G401 (cell line): Measurements from ENCODE around the gene ZBTB8A. TPM values are rescaled to one million over a fixed set of nuclear protein-coding genes. Genes with fewer than 3 reads are reported as not detected.
"Not testable (repeated sequence)": the region's sequence is repeated elsewhere in the genome, so short reads cannot be mapped to it uniquely, and the experiment has no call there.

ENCODE experiments used
- DNase-seq: peaks from one replicate; pipeline ENCODE4 v3.0.0-alpha.2; 2015; ENCODE audit warnings: low spot score
- in situ Hi-C: cut with HindIII; loops from 2 replicates; pipeline ENCODE4 v1.10.0; 2016; ENCODE audit warnings: low sequenced_read_pairs, mixed read lengths
- total RNA-seq: library from RNA; depleted of rRNA; stranded (reverse); fragments of >200 nt; shearing (Covaris generic); gene quantifications from 2 replicates; pipeline ENCODE4 v1.2.3, GENCODE V29; 2014

The ZBTB8A gene
- total RNA-seq, 1 experiment from 2014 or later, result 12.0 TPM

DNA sequence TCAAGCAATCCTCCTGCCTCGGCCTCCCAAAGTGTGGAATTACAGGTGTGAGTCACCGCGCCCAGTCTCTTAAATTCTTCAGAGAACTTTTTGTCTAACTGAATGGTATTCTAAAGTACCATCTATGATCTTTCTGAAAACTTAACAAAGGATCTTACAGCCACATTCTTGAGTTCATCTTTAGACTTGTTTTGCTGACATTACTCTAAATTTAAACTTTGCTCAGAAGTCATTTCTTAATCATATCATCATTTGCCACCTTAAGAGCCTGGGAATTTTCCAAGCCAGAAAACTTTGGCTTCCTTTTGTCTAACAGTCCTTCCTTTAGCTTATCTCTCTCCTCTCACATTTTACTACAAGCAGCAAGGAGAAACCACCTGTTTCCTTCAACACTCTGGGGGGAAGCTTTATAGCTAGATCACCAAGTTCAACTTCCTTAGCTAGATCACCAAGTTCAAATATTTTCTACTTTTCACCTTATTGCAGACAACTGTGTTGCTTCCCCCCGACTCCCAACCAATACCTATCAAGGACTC, 5.4 kb upstream of the ZBTB8A start:
- DNase-seq, result no peak
- in situ Hi-C loops, result no loop called here

DNA sequence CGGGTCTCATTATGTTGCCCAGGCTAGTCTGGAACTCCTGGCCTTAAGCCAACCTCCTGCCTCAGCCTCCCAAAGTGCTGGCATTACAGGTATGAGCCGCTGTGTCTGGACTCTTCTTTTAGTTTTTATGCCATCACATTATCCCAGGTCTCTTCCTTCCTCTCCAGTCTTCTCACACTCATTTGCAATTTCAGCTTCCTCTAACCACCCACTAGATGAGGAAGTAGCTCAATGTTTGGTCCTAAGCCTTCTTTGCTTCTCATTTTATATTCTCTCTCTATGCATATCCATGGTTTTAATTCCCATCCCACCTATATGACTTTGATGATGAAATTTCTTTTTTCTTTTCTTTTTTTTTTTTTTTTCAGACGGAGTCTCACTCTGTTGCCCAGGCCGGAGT, 3.1 kb upstream of the ZBTB8A start:
- DNase-seq, result no peak

DNA sequence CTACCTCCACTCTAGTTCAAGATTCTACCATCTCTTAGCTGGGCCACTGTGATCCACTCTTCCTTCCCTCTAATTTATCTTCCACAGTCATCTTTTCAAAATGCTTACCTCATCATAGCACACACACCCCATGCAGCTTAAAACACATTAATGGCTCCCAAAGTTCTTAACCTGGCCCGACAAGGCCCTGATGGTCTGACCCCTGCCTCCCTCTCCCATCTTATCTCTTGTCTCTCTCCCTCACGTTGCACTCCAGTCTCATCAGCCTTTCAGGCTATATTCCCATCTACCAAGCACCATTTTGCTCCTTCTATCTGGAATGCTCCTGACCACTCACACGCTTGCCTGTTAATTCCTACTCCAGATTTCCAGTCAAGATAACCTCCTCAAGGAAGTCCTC, 2.5 kb upstream of the ZBTB8A start:
- DNase-seq, result no peak
- in situ Hi-C loops, result no loop called here

More for the DNA sequence above, 3.1 kb upstream of the ZBTB8A start:
- in situ Hi-C loops, result no loop called here

DNA sequence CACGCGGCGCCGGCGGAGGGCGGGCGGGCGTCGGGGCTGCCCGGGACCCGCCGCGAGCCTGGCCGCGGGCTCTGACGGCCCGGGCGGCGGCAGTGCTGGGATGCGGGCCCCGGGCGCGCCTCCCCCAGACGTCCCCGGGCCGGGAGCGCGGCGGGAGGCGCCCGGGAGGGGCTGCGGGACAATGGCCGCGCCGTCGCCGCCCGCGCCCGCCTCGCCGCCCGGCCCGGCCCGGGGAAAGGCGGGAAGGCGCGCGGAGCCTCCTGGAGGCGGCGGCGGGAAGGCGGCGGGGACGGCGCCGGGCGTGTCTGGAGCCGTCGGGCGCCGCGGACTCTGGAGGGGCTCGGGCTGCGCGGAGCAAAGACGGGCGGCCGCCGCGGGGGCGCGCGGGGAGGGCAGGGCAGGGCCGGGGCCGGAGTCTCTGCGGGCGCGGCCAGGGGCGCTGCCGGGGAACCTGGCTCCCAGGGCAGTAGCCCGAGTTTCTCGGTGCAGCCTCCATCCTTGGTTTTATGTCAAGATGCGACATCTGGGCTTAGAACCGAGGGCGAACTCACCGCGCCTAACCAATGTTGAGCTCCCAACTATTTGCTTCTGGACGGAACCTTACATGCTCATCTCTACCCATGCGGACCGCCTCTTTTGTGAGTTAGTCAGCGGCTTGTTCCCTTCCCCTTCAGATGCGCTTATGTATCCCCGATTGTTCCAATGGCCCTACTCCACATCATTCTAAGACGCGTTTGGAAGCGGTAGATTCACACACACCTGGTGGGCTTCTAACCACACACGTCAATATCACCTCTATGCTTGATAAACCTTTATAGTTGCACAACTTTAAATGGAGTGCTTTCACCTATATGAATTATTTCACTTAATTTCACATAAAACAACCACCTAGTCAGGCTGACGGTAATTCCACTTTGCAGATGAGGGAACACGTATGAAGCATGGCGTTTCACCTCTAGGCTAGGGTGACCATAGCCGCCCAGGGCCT, 651 bp downstream of the ZBTB8A start:
- peak; percentile 55 for DNase-seq
- in situ Hi-C loops, result no loop called here

DNA sequence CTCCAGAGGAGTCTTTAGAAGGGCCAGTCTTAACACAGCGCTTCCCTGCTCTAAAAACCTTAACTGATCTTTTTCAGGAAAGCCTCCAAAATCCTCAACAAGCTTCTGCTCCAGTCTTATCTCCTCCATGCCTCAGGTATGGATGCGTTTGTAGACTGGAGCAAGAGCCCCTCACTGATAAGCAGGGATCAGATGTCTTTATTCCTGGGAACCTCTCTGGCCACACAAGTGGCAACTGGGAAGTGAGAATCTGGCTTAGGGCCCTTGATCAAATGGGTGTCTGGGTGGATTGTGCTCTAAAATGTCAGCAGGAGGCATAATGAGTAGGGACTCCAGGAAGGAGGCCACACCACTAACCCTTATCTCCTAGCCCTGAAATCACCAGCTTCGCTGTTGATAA, 1.4 kb downstream of the ZBTB8A start:
- no peak for DNase-seq
- in situ Hi-C loops, result no loop called here

DNA sequence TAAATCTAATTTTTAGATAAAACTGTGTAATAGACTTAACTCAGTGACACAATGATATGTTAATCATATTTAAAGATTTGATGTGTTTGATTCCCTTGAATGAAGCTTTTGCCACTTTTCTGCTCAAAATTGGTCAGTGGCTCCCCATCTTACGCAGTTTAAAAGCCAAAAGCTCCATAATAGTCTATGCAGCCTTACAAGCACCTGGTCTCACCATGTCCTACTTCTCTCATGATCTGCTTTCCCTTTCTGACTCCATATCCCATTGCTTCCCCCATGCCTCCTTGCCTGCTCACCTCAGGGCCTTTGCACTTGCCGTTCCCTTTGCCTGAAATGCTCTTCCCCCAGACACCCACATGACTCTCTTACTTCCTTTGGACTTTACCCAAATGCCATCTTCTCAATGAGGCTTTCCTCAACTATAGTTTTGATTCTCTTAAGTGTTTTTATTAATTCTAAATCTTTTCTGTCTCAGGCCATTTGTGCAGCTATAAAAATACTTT, 1.9 kb downstream of the ZBTB8A start:
- in situ Hi-C loops, result no loop called here
- DNase-seq, result no peak

DNA sequence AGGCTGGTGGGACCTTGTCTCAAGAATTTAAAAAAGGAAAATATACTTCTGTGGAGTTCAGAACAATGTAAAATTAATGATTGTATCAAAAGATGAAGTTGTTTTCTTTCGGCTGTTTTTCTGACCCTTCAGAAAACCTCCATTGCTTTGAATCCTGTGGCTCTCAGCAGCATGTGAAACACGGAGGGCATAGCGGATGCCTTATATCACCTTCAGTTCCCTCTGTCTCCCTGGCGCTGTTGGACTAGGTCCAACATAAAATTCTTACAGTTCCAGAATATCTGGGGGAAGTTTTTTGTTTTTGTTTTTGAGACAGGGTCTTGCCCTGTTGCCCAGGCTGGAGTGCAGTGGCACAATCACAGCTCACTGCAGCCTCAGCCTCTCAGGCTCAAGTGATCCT, 7.4 kb downstream of the ZBTB8A start:
- DNase-seq, result no peak
- in situ Hi-C loops, result no loop called here

DNA sequence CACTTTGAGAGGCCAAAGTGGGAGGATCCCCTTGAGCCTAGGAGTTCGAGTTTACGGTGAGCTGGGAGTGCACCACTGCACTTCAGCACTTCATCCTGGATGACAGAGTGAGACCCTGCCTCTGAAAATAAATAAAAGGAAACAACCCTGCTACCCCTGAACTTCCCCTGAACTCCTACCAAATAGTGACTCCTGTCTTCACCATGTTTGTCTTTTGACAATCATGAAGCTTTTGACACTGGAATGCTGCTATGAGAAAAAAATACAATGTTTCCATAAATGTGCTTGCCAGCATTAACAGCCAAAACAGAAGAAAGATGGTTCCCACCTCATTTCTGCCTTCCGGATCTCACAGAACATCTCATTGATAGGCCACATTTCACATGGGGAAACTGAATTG, 10.4 kb downstream of the ZBTB8A start:
- no peak for DNase-seq
- in situ Hi-C loops, result no loop called here

DNA sequence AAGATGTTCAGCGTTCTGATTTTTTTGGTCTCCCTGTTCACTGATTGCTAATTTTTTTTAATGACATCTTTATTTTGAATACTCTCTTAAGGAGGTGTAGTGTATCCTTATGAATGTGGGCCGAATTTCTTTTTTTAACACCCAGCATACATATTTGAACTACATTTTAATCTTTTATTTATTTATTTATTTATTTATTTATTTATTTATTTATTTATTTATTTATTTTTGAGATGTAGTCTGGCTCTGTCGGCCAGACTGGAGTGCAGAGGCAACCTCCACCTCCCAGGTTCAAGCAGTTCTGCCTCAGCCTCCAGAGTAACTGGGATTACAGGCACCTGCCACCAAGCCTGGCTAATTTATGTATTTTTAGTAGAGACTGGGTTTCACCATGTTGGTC, 15.1 kb downstream of the ZBTB8A start:
- in situ Hi-C loops, result no loop called here
- DNase-seq, result no peak

DNA sequence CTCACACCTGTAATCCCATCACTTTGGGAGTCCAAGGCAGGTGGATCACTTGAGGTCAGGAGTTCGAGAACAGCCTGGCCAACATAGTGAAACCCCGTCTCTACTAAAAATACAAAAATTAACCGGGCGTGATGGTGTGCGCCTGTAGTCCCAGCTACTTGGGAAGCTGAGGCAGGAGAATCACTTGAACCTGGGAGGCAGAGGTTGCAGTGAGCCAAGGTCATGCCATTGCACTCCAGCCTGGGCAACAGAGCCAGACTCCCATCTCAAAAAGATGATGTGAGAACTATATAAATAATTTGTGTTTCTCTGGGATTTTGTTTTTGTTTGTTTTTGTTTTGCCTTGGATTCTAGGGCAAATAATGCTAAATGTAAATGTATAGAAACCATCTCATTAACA, 17.8 kb downstream of the ZBTB8A start:
- in situ Hi-C loops, DNase-seq: not testable (repeated sequence)

DNA sequence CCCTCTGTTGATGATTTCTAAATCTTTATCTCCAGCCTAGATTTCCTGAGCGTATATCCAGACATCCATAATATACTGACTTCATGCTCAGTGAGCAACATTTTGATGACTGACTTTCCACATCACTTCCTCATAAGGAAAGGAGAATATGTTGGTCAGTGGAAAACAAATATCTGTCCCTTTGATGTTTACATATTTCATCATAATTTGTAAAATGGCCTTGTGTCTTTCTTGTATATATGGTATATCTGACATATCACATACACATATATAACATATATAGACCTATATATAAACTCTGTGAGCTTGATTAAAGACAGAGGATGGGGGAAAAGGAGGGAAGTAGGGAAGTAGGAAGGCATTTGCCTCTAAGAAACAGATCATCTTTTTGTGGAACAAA, 18.6 kb downstream of the ZBTB8A start:
- DNase-seq, result no peak
- in situ Hi-C loops, result no loop called here

DNA sequence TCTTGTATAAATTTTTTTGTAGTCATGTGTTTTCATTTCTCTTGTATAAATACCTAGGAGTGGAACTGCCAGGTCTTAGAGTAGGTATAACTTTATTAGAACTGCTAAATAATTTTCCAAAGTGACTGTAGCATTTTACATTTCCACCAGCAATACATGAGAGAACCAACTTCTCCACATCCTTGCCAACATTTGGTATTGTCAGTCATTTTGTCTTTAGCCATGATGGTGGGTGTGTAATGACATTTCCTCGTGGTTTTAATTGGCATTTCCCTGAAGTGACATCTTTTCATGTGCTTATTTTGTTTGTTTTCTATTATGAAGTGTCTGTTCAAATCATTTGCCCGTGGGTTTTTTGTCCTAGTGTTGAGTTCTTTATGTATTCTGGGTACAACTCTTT, 29.7 kb downstream of the ZBTB8A start:
- no peak for DNase-seq
- in situ Hi-C loops, result no loop called here

DNA sequence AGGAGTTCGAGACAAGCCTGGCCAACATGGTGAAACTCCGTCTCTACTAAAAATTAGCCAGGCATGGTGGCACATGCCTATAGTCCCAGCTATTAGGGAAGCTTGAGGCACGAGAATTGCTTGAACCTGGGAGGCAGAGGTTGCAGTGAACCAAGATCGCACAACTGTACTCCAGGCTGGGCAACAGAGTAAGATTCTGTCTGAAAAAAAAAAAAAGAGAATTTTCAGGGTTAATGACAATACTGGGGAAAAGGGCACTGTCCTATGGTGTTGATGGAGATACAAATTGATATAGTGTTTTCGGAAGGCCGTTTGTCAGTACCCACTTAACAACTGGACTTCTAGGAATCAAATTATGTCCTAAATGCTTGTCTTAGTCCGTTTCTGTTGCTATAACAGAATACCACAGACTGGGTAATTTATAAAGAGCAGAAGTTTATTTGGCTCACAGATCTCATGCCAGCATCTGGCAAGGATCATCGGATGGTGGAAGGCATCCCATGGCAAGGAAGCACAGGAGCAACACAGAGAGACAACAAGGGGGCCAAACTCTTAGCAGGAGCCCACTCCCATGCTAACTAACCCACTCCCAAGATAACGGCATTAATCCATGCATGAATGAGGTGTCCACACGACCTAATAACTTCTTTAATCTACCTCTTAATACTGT, 41.3 kb downstream of the ZBTB8A start:
- in situ Hi-C loops, result no loop called here
- no peak for DNase-seq

DNA sequence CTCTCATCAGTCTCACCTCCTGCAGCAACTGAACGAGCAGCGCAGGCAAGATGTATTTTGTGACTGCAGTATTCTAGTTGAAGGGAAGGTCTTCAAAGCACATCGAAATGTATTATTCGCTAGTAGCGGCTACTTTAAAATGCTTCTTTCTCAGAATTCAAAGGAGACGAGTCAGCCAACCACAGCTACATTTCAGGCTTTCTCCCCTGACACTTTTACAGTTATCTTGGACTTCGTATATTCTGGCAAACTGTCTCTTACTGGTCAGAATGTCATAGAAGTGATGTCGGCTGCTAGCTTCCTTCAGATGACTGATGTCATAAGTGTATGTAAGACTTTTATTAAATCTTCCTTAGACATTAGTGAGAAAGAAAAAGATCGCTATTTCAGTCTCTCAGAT, 53.7 kb downstream of the ZBTB8A start:
- DNase-seq, result no peak
- in situ Hi-C loops, result no loop called here

DNA sequence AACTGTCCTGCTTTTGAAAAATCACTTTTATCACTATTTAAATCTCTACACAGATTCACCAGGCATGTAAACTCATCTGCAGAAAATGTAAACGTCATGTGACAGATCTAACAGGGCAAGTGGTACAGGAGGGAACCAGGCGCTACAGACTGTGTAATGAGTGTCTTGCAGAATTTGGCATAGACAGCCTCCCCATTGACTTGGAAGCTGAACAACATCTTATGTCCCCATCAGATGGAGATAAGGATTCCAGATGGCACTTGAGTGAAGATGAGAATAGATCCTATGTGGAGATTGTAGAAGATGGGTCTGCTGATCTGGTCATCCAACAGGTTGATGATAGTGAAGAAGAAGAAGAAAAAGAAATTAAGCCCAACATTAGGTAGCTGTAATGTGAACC, 60.8 kb downstream of the ZBTB8A start:
- peak; percentile 8 for DNase-seq

DNA sequence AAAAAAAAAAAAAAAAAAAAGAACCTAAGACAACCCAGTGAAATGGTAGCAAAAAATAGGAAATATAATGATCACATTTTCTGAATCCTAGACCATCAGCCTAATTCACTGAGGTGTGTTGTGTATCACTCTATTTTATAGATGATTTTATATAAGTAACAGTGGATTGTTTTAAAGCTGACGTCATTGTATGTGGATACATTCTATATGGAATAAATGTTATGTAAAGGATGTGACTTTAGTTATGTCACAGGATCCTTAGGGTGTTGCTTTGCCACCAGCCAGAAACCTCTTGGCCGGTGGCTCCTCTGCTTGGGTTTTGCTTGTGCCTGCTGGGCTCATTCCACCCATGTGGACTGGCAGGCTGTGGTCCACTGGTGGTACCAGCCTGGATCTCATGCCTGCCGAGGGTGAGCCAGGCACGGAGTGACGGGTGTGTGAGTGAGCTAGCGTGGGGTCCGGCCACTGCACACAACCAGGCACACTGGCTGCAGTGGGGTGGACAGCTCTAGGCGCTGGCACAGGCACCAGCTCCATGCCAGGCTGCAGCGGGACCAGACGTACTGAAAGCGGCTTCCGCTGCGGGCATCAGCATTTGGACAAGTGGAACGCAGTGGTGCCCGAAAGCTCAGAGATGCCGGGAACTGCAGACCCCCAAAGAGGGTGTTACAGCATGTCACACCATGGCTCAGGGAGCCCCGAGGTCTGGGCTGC, 66.6 kb downstream of the ZBTB8A start:
- no peak for DNase-seq

More for the DNA sequence above, 60.8 kb downstream of the ZBTB8A start:
- in situ Hi-C loops, result no loop called here

DNA sequence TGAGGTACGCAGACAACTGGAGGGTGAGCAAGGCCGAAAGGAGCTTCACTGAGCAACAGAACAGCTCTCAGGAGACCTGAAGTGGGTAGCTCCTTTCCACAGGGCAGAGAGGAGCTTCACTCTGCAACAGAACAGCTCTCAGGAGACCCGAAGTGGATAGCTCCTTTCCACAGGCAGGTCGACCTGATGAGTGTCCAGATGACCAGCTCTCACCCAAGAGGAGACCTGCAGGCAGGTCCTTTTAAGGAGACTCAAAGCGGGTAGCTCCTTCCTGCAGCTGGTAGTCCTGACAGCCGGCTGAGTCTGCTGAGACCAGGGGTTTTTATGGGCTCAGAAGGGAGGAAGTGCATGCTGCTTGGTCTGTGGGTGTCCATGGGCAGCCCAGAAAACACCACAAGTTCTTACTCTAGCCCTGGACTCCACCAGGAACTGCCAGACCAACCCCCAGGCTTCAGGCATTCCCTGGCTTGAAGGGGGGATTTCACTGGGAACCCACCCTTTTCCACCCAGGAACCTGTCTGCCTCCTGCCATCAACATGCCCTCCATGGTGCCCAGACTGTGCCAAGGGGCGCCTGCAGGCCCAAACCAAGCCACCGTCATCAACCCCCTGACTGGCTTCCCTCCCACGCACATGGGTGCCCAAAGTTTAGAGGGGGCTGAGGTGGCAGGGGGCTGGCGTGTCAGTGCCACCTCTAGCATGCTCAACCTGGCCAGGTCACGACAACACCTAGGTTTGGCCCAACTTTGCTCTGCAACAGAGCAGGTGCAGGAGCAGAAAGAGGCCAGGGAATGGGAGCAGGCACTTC, 67.5 kb downstream of the ZBTB8A start:
- in situ Hi-C loops, result no loop called here
- DNase-seq, result no peak

More for the DNA sequence above, 66.6 kb downstream of the ZBTB8A start:
- in situ Hi-C loops, result no loop called here

DNA sequence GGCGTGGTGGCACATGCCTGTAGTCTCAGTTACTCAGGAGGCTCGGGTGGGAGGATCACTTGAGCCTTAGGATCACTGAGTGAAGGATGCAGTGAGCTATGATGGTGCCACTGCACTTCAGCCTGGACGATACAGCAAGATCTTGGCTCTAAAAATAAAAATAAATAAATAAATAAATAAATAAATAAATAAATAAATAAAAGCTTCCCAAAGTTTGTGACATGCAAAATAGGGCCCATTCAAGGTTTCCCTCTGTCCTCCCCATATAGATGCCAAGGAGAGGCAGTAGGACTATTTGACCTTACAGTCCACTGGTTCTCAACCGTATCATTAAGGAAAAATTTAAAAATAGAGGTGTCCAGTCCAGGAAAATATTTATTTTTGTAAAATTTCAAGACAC, 70.0 kb downstream of the ZBTB8A start:
- no peak for DNase-seq
- in situ Hi-C loops, result no loop called here

DNA sequence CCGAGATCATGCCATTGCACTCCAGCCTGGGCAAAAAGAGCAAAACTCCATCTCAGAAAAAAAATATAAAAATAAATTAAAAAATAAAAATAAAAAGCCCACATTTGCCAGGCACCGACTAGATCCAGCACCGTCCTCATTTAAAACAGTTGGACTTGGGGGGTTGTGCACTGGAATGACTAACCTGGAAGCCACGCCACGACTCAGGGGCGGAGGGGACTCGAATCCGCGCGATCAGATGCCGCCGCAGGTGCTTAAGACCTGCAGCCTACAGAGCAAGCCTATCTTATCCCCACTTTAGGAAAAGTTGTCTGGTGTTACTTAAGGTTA, 72.6 kb downstream of the ZBTB8A start:
- in situ Hi-C loops, result no loop called here
- DNase-seq, result no peak
